AG10803 (cell line): ENCODE measurements around the gene DOLK.
"Not testable (repeated sequence)": the region's sequence is repeated elsewhere in the genome, so short reads cannot be mapped to it uniquely, and the experiment has no call there.

Source experiments
- DNase-seq: peaks from one replicate; pipeline ENCODE4 v3.0.0; 2010; ENCODE audit warnings: low read depth
- H3K4me3 ChIP-seq: 2 replicates; pipeline ENCODE4 v1.5.1; 2011; ENCODE audit warnings: mild to moderate bottlenecking, low read length, control low read depth
- TF ChIP-seq, protein P1 (sequence below): conservative IDR thresholded peaks from 2 replicates; pipeline ENCODE4 v1.5.1; 2011; ENCODE audit warnings: mild to moderate bottlenecking, low read length, control low read depth, inconsistent platforms

Gene DOLK

DNA sequence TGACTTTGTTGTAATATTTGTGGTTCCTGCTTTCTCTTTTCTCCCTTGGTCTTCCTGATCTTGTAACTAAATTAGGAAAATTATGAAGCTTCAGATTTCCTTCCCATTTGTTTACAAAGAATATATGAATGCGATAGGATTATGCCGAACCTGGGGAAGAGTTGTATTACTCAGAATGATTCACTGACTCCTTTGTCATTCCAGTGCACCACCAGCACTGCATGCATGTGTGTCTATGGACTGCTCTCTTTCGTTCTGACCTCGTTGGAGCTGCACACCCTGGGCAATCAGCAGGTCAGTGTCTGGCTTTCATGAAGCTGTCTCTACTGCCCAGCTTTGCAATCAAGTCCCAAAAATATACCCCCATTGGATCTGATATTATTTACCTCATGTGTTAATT, 25.6 kb upstream of the DOLK start:
- TF ChIP-seq, protein P1, sequence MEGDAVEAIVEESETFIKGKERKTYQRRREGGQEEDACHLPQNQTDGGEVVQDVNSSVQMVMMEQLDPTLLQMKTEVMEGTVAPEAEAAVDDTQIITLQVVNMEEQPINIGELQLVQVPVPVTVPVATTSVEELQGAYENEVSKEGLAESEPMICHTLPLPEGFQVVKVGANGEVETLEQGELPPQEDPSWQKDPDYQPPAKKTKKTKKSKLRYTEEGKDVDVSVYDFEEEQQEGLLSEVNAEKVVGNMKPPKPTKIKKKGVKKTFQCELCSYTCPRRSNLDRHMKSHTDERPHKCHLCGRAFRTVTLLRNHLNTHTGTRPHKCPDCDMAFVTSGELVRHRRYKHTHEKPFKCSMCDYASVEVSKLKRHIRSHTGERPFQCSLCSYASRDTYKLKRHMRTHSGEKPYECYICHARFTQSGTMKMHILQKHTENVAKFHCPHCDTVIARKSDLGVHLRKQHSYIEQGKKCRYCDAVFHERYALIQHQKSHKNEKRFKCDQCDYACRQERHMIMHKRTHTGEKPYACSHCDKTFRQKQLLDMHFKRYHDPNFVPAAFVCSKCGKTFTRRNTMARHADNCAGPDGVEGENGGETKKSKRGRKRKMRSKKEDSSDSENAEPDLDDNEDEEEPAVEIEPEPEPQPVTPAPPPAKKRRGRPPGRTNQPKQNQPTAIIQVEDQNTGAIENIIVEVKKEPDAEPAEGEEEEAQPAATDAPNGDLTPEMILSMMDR, result no peak
- no peak overlapping the region for H3K4me3 ChIP-seq
- DNase-seq, result peak; percentile 50

DNA sequence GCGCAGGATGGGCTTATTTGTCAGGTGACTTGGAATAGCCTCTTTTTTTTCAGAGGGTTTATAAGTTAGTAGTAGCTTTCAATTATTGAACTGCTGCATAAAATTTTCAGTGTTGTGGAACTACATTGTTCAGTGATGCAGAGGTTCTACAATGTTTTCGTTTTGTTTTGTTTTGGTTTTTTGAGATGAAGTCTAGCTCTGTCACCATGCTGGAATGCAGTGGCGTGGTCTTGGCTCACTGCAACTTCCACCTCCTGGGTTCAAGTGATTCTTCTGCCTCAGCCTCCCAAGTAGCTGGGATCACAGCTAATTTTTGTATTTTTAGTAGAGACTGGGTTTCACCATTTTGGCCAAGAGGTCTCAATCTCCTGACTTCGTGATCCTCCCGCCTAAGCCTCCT, 22.1 kb upstream of the DOLK start:
- peak; percentile 27 for DNase-seq
- no peak overlapping the region for H3K4me3 ChIP-seq
- TF ChIP-seq, protein P1, result no peak

DNA sequence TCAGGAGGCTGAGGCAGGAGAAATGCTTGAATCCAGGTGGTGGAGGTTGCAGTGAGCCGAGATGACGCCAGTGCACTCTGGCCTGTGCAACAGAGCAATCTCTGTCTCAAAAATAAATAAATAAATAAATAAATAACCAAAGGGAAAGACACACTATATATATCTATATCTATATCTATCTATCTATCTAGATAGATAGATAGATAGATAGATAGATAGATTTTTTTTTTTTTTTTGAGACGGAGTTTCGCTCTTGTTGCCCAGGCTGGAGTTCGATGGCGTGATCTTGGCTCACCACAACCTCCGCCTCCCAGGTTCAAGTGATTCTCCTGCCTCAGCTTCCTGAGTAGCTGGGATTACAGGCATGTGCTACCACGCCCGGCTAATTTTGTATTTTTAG, 14.0 kb upstream of the DOLK start:
- not testable (repeated sequence) for DNase-seq, H3K4me3 ChIP-seq

DNA sequence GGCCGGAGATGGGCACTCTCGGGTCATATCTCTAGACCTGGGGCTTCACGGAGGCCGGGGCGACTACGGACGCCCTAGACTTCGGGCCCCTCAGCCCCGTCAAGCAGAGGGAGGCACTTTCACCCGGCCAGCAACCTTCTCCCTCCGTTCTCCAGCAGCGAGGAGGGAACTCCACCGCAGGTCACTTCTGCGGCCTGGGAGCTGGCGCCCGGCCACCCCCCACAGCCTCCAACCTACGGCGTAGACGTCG, 201 bp downstream of the DOLK start:
- no peak for DNase-seq
- peak overlapping the region; percentile 93 for H3K4me3 ChIP-seq
- TF ChIP-seq, protein P1, result no peak

DNA sequence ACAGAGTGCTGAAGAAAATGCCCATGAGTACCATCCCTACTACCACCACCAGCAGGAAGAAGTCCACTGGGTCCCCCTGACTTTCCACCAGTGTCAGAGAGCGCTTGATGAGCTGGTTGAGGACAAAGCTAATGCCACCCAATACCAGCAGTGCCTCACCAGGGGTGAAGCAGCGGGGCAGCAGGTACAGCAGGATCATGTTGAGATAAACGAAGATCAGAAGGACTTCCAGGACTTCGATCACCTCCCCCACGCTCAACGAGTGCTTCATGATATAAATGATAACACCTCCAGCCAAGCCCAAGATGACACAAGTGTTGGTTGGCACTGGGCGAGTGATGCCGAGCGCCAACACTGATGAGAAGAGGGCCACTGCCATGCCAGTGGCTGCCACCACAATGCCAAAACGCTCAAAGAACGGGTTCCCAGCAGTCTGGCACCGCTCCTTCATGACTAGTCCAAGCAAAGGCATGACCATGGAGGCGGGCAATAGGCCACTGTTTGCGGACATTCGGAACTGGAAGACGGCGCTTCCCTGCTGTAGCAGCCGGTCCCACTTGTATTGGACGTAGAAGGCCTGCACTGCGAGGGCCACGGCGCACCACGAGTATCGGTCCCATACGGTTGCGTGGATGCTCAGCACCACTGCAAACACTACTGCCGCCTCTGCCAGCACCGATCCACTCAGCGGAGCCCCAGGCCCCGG, 679 bp downstream of the DOLK start:
- TF ChIP-seq, protein P1, result no peak
- peak; percentile 25 for DNase-seq
- peak overlapping the region; percentile 93 for H3K4me3 ChIP-seq

DNA sequence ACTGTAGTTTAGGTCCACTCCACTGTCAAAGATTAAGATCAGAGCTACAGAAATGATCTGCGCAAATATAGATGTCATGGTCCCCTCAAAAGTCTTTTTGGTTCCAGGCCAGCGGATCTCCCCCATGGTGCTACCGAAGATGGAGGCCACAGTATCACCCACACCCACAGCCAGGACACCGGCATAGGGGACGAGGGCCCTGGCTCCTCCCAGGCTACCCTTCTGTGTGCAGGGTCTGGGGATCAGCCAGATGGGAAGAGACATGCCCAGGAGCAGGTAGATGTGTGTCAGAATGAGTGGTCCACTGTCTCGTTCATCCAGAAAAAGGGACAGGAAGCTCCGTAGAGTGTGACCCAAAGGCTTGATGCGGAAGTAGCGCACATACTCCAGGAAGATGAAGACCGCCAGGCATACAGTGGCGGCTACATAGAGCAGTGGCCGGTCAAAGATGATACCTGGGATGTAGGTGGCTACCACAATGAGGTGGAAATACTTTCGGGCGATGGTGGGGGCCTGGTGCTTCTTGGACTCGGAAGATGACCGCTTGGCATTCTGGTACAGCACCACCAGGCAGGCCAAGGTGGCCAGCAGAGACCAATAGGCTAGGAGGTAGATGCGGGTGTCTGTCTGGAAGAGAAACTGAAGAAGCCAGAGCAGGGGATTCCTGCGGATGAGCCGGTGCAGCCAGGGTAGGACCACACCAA, 1.5 kb downstream of the DOLK start:
- H3K4me3 ChIP-seq, result no peak overlapping the region; the same call in 1 of the 2 replicates

DNA sequence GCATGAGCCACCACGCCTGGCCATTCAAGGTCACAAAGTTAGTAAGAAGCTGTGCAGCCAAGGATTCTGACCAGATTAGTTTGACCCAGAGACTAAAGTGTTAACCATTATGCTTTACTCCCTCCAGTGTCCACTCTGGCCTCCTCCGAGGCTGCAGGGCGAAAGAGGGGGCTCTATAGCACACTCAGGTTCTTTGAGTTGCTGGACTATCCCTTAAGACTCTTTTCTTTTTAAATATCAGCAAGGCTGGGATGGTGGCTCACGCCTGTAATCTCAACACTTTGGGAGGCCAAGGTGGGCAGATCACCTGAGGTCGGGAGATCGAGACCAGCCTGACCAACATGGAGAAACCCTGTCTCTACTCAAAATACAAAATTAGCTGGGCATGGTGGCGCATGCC, 2.4 kb downstream of the DOLK start:
- H3K4me3 ChIP-seq, DNase-seq: not testable (repeated sequence)

More for the DNA sequence above, 1.5 kb downstream of the DOLK start:
- no peak for DNase-seq
- TF ChIP-seq, protein P1, result no peak

DNA sequence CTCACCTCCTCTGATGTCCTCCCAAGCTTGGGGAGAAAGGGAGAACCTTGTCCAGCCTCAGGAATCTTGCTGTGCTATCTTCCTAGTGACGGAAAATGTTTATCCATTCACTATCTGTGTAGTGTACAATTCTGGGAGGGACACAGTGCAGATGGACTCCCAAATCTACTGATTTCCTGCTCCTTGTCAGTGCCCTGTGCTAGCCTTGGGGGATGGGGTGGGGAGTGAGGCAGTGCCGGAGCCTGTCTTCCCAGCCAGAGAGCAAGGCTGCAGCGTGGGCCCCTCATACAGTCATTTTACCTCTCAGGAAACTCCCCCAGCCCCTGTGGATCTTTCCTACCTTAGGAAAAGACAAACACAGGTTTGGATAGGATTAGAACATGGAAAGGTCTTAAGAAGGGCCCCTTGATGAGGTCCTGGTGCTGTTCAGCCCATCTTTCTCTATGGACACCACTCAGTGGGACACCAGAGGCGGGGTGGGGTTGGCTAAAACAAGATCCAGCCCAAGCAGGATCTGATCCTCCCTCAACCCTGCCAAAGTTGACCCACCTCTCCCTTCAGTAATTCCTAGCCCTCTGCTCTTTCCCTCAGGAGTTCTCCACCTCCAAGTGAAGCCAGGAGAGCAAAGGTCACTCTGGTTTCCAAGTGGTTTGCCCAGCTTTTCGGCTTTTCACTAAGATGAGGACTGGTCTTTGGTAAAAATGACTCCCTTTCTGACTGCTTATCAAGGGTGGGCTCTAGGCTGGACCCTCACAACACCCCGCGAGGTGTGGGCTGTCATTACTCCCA, 3.4 kb downstream of the DOLK start:
- TF ChIP-seq, protein P1, result no peak
- no peak for DNase-seq
- H3K4me3 ChIP-seq, result no peak overlapping the region
